ENCODE data around the gene HNRNPH1.

Gene HNRNPH1

DNA sequence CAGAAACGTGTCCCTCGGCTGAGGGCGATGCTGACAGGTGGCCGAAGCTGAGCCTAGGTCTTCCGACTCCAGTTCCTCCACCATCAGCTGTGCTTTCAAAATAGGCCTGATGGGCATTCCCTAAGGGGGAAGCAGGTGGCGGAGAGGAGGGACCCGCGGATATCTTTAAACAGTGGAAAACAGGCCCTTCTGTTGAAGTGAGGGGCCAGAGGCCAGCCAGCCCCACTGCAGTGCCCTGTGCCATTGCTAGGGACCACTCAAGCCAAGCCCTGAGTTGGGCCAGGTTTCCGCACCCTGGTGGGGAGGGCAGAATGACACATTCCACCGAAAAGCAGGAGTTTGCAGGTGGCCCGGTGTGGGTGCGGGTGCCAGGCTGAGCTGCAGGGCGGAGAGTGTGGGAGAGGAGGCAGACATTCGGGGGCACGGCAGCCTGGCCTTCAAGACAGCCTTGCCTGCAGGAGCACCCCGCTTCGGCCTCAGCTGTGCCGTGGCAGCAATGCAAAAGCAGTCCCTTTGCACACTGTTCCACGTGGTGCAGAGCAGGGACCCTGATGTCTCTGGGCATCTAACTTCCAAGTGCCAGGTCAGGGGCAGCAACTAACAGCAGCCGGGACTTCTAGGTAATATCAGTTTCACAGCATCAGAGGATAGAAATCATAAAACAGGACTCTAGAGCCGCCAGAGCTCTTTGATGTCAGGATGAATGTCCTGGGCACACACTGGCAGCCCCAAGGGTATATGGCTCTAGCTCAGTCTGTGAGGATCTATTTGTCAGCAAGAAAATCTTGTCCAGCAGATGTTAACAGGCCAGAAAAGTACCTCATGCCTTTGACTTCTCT lies 17.2 kb downstream of the HNRNPH1 start:
- Histone ChIP-seq H2AFZ (ENCODE audit: low read length) (no peak overlapping the region), H3K27me3 (ENCODE audit: insufficient read depth, low read length, poor library complexity, severe bottlenecking) (no peaks in the 10 kb centered on the region), H3F3A (ENCODE audit: low read depth) (no peaks in the 10 kb centered on the region), H4K20me1 (ENCODE audit: insufficient read depth, low read length, poor library complexity, severe bottlenecking) (no peaks in the 10 kb centered on the region), H3K9me2 (replicated peaks; ENCODE audit: low read depth, low read length) (no peaks in the 10 kb centered on the region), H3K4me1 (ENCODE audit: insufficient read depth, low read length, poor library complexity, severe bottlenecking) (no peaks in the 10 kb centered on the region), H3K36me3 (ENCODE audit: insufficient read depth, low read length) (peaks cover 18% of the 10 kb centered on the region; the same call in 1 of the 2 replicates), H3K4me2 (ENCODE audit: low read depth, low read length, poor library complexity, severe bottlenecking) (no peak overlapping the region), H3K9ac (ENCODE audit: low read depth, low read length, poor library complexity, severe bottlenecking) (no peak overlapping the region), H3K79me2 (ENCODE audit: insufficient read depth, low read length) (no peaks in the 10 kb centered on the region), H3K9me3 (ENCODE audit: insufficient read depth, low read depth, low read length) (no peaks in the 10 kb centered on the region), H3K4me3 (ENCODE audit: low read length, poor library complexity, severe bottlenecking) (no peak overlapping the region)
- TF ChIP-seq, protein P1, sequence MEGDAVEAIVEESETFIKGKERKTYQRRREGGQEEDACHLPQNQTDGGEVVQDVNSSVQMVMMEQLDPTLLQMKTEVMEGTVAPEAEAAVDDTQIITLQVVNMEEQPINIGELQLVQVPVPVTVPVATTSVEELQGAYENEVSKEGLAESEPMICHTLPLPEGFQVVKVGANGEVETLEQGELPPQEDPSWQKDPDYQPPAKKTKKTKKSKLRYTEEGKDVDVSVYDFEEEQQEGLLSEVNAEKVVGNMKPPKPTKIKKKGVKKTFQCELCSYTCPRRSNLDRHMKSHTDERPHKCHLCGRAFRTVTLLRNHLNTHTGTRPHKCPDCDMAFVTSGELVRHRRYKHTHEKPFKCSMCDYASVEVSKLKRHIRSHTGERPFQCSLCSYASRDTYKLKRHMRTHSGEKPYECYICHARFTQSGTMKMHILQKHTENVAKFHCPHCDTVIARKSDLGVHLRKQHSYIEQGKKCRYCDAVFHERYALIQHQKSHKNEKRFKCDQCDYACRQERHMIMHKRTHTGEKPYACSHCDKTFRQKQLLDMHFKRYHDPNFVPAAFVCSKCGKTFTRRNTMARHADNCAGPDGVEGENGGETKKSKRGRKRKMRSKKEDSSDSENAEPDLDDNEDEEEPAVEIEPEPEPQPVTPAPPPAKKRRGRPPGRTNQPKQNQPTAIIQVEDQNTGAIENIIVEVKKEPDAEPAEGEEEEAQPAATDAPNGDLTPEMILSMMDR (conservative IDR thresholded peaks at IDR 0.05; ENCODE audit: low read length): no peak
- TF ChIP-seq EZH2phosphoT487 (IDR thresholded peaks at IDR 0.05; ENCODE audit: borderline replicate concordance): no peak

DNA sequence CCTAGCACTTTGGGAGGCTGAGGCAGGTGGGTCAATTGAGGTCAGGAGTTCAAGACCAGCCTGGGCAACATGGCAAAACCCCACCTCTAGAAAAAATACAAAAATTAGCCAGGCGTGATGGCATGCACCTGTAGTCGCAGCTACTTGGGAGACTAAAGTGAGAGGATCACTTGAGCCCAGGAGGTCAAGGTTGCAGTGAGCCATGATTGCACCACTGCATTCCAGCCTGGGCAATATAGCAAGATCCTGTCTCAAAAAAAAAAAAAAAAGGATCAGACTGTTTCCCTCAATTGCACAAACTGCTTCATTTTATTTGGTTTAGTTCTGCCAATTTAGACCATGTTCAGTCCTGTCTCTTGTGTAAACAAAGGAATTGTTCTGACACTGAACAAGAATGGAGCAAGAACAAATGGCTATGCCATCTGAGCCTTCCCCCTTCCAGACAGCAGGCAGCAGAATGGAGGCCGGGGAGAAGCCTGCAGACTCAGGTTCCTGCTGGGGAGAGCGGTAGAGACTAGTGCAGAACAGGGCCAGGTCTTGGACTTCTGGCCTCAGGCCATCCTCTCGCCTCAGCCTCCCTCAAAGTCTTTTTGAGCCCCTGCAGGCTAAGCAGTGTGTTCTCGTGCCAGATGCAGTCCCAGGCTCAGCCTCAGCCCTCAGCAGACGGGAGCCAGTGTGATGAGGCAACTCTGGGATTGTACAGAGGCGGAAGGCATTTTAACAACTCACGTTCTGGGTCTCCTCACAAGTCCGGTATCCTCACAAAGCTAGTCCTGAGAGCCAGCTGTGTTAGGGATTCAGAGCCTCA lies 18.2 kb downstream of the HNRNPH1 start:
- Histone ChIP-seq H3K4me1 (ENCODE audit: insufficient read depth, low read length, poor library complexity, severe bottlenecking) (no peaks in the 10 kb centered on the region), H3F3A (ENCODE audit: low read depth) (no peaks in the 10 kb centered on the region), H3K79me2 (ENCODE audit: insufficient read depth, low read length) (no peaks in the 10 kb centered on the region), H2AFZ (ENCODE audit: low read length) (no peak overlapping the region), H3K4me3 (ENCODE audit: low read length, poor library complexity, severe bottlenecking) (no peak overlapping the region), H3K4me2 (ENCODE audit: low read depth, low read length, poor library complexity, severe bottlenecking) (no peak overlapping the region), H4K20me1 (ENCODE audit: insufficient read depth, low read length, poor library complexity, severe bottlenecking) (no peaks in the 10 kb centered on the region), H3K9ac (ENCODE audit: low read depth, low read length, poor library complexity, severe bottlenecking) (no peak overlapping the region), H3K9me2 (replicated peaks; ENCODE audit: low read depth, low read length) (no peaks in the 10 kb centered on the region), H3K36me3 (ENCODE audit: insufficient read depth, low read length) (peaks cover 8% of the 10 kb centered on the region; the same call in 1 of the 2 replicates), H3K27me3 (ENCODE audit: insufficient read depth, low read length, poor library complexity, severe bottlenecking) (no peaks in the 10 kb centered on the region), H3K9me3 (ENCODE audit: insufficient read depth, low read depth, low read length) (no peaks in the 10 kb centered on the region)
- no peak for TF ChIP-seq EZH2phosphoT487 (IDR thresholded peaks at IDR 0.05; ENCODE audit: borderline replicate concordance)
- TF ChIP-seq, protein P1 (conservative IDR thresholded peaks at IDR 0.05; ENCODE audit: low read length): no peak

GRCh38 chr5:179603308-179603707 lies 20.2 kb downstream of the HNRNPH1 start:
- no peak overlapping the region for H3K4me3 ChIP-seq (ENCODE audit: low read length, poor library complexity, severe bottlenecking)
- H2AFZ ChIP-seq (ENCODE audit: low read length): no peak overlapping the region
- H3K79me2 ChIP-seq (ENCODE audit: insufficient read depth, low read length): no peaks in the 10 kb centered on the region
- H3K27me3 ChIP-seq (ENCODE audit: insufficient read depth, low read length, poor library complexity, severe bottlenecking): no peaks in the 10 kb centered on the region
- H3K36me3 ChIP-seq (ENCODE audit: insufficient read depth, low read length): no peaks in the 10 kb centered on the region; the same call in 1 of the 2 replicates
- no peaks in the 10 kb centered on the region for H3K9me2 ChIP-seq (replicated peaks; ENCODE audit: low read depth, low read length)
- H3K9me3 ChIP-seq (ENCODE audit: insufficient read depth, low read depth, low read length): no peaks in the 10 kb centered on the region
- no peak overlapping the region for H3K4me2 ChIP-seq (ENCODE audit: low read depth, low read length, poor library complexity, severe bottlenecking)
- TF ChIP-seq, protein P1 (conservative IDR thresholded peaks at IDR 0.05; ENCODE audit: low read length): no peak
- TF ChIP-seq EZH2phosphoT487 (IDR thresholded peaks at IDR 0.05; ENCODE audit: borderline replicate concordance): no peak
- no peaks in the 10 kb centered on the region for H3K4me1 ChIP-seq (ENCODE audit: insufficient read depth, low read length, poor library complexity, severe bottlenecking)
- no peak overlapping the region for H3K9ac ChIP-seq (ENCODE audit: low read depth, low read length, poor library complexity, severe bottlenecking)
- no peaks in the 10 kb centered on the region for H3F3A ChIP-seq (ENCODE audit: low read depth)
- no peaks in the 10 kb centered on the region for H4K20me1 ChIP-seq (ENCODE audit: insufficient read depth, low read length, poor library complexity, severe bottlenecking)

Measured in Loucy (cell line).